Kidney epithelial cell (primary cell): ENCODE measurements around the gene SAAL1. TPM values are rescaled to one million over a fixed set of nuclear protein-coding genes. Genes with fewer than 3 reads are reported as not detected.
"Not testable (repeated sequence)": the region's sequence is repeated elsewhere in the genome, so short reads cannot be mapped to it uniquely, and the experiment has no call there.

Experiments used
- DNase-seq: peaks from one replicate; pipeline ENCODE4 v3.0.0-alpha.2; 2010; ENCODE audit warnings: low read depth
- H3K27me3 ChIP-seq: 2 replicates; pipeline ENCODE4 v1.6.0; 2011; ENCODE audit warnings: low read length; ENCODE audit not compliant: control insufficient read depth, insufficient read depth
- H3K36me3 ChIP-seq: 2 replicates; pipeline ENCODE4 v1.5.1; 2011; ENCODE audit warnings: low read length; ENCODE audit not compliant: control insufficient read depth, insufficient read depth
- H3K4me3 ChIP-seq: 2 replicates; pipeline ENCODE4 v1.5.1; 2011; ENCODE audit warnings: low read depth, mild to moderate bottlenecking, control low read depth, low read length
- total RNA-seq: library from RNA; depleted of rRNA; stranded (reverse); fragments of >200 nt; gene quantifications from 2 replicates; pipeline ENCODE4 v1.2.3, GENCODE V29; 2015
- TF ChIP-seq, protein P1 (sequence below): IDR thresholded peaks from 2 replicates; pipeline ENCODE4 v1.5.1; 2011; ENCODE audit warnings: mild to moderate bottlenecking, moderate library complexity, low read length, control low read depth, inconsistent platforms; ENCODE audit not compliant: insufficient read depth, poor library complexity, severe bottlenecking

The SAAL1 gene
- total RNA-seq, 1 donor from 2014 or later: 17.7 TPM

DNA sequence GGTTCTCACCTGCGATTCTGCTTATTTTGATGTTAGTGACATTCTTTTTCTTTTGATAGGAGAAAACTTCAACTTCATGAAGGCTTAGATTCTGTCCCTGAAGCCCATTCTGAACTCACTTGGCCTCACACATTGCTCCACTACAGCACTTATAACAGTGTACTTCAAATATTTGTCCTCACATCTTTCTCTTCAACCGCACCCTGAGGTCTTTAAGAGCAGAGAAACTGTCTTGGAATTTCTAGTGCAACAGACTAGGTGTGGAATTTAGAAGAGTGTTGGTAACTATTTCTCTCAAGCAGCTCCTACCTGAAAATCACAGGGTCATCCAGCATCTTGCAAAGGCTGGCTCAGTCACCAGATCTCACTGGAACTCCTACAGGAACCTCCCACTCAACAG lies 34.3 kb upstream of the SAAL1 start:
- no peaks in the 10 kb centered on the region for H3K36me3 ChIP-seq

DNA sequence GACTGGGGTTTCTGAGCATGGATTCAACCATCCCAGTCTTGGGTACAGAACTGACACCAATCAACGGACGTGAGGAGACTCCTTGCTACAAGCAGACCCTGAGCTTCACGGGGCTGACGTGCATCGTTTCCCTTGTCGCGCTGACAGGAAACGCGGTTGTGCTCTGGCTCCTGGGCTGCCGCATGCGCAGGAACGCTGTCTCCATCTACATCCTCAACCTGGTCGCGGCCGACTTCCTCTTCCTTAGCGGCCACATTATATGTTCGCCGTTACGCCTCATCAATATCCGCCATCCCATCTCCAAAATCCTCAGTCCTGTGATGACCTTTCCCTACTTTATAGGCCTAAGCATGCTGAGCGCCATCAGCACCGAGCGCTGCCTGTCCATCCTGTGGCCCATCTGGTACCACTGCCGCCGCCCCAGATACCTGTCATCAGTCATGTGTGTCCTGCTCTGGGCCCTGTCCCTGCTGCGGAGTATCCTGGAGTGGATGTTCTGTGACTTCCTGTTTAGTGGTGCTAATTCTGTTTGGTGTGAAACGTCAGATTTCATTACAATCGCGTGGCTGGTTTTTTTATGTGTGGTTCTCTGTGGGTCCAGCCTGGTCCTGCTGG lies 31.4 kb upstream of the SAAL1 start:
- Histone ChIP-seq H3K4me3 (no peak overlapping the region), H3K27me3 (no peaks in the 10 kb centered on the region), H3K36me3 (no peaks in the 10 kb centered on the region)
- no peak for DNase-seq
- TF ChIP-seq, protein P1, sequence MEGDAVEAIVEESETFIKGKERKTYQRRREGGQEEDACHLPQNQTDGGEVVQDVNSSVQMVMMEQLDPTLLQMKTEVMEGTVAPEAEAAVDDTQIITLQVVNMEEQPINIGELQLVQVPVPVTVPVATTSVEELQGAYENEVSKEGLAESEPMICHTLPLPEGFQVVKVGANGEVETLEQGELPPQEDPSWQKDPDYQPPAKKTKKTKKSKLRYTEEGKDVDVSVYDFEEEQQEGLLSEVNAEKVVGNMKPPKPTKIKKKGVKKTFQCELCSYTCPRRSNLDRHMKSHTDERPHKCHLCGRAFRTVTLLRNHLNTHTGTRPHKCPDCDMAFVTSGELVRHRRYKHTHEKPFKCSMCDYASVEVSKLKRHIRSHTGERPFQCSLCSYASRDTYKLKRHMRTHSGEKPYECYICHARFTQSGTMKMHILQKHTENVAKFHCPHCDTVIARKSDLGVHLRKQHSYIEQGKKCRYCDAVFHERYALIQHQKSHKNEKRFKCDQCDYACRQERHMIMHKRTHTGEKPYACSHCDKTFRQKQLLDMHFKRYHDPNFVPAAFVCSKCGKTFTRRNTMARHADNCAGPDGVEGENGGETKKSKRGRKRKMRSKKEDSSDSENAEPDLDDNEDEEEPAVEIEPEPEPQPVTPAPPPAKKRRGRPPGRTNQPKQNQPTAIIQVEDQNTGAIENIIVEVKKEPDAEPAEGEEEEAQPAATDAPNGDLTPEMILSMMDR: no peak

More for the DNA sequence above, 34.3 kb upstream of the SAAL1 start:
- Histone ChIP-seq H3K27me3 (no peaks in the 10 kb centered on the region), H3K4me3 (no peak overlapping the region)
- no peak for DNase-seq
- TF ChIP-seq, protein P1: no peak

- no peak overlapping the region for H3K4me3 ChIP-seq
- H3K36me3 ChIP-seq: no peaks in the 10 kb centered on the region
- DNase-seq: no peak
- H3K27me3 ChIP-seq: no peaks in the 10 kb centered on the region
- TF ChIP-seq, protein P1: no peak
Observed at GRCh38 chr11:18135308-18135707, 29.4 kb upstream of the SAAL1 start.

- no peak for DNase-seq
- no peaks in the 10 kb centered on the region for H3K27me3 ChIP-seq
- H3K4me3 ChIP-seq: no peak within 1 kb of the TSS
- H3K36me3 ChIP-seq: no peaks in the 10 kb centered on the region
- TF ChIP-seq, protein P1: no peak
Observed at GRCh38 chr11:18132341-18132740, 26.5 kb upstream of the SAAL1 start, which contains the start of gene MRGPRX3. TSS of gene MRGPRX3 (plus strand) at chr11:18132571. CDS start at chr11:18137203, 4,632 bp downstream.

- H3K4me3 ChIP-seq, DNase-seq, H3K27me3 ChIP-seq: not testable (repeated sequence)
Observed at GRCh38 chr11:18131115-18131514, 25.2 kb upstream of the SAAL1 start.

DNA sequence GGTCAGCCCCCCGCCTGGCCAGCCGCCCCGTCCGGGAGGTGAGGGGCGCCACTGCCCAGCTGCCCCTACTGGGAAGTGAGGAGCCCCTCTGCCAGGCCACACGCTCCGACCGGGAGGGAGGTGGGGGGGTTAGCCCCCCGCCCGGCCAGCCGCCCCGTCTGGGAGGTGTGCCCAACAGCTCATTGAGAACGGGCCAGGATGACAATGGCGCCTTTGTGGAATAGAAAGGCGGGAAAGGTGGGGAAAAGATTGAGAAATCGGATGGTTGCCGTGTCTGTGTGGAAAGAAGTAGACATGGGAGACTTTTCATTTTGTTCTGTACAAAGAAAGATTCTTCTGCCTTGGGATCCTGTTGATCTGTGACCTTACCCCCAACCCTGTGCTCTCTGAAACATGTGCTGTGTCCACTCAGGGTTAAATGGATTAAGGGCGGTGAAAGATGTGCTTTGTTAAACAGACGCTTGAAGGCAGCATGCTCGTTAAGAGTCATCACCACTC lies 15.5 kb upstream of the SAAL1 start:
- H3K27me3 ChIP-seq, DNase-seq, H3K36me3 ChIP-seq, H3K4me3 ChIP-seq: not testable (repeated sequence)

More at GRCh38 chr11:18131115-18131514, 25.2 kb upstream of the SAAL1 start:
- not testable (repeated sequence) for H3K36me3 ChIP-seq
